ENCODE results near the gene ZNF316. TPM values are rescaled to one million over a fixed set of nuclear protein-coding genes. Genes with fewer than 3 reads are reported as not detected.

The ZNF316 gene
- total RNA-seq, 1 donor from 2014 or later: 59.7 TPM

DNA sequence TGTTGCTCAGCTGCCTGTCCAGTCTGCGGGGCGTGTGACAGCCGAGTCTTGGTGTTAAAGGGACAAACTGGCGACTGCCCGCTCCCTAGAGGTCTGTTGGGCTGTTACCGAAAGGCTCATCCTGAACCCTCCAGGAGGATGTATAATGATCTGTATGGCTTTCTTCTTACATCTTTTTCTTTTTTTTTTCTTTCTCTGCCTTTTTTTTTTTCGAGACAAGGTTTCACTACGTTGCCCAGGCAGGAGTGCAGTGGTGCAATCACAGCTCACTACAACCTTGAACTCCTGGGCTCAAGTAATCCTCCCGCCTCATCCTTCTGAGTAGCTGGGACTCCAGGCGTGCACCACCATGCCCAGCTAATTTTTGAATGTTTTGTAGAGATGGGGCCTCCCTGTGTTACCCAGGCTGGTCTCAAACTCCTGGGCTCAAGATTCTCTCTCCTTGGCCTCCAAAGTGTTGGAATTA is 46.4 kb upstream of the ZNF316 start:
- Mint-ChIP-seq H3K36me3 (ENCODE audit: insufficient read depth) (peaks cover 31% of the 10 kb centered on the region), H3K4me1 (ENCODE audit: low read depth) (peaks cover 5% of the 10 kb centered on the region), H3K9me3 (ENCODE audit: low read depth) (no peaks in the 10 kb centered on the region), H3K4me3 (ENCODE audit: low read depth) (peak overlapping the region; percentile 88), H3K27ac (peak overlapping the region; percentile 91), H3K27me3 (no peaks in the 10 kb centered on the region)
- TF ChIP-seq, protein P1, sequence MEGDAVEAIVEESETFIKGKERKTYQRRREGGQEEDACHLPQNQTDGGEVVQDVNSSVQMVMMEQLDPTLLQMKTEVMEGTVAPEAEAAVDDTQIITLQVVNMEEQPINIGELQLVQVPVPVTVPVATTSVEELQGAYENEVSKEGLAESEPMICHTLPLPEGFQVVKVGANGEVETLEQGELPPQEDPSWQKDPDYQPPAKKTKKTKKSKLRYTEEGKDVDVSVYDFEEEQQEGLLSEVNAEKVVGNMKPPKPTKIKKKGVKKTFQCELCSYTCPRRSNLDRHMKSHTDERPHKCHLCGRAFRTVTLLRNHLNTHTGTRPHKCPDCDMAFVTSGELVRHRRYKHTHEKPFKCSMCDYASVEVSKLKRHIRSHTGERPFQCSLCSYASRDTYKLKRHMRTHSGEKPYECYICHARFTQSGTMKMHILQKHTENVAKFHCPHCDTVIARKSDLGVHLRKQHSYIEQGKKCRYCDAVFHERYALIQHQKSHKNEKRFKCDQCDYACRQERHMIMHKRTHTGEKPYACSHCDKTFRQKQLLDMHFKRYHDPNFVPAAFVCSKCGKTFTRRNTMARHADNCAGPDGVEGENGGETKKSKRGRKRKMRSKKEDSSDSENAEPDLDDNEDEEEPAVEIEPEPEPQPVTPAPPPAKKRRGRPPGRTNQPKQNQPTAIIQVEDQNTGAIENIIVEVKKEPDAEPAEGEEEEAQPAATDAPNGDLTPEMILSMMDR (IDR thresholded peaks at IDR 0.05; ENCODE audit: unreplicated experiment): no peak
- no peak for DNase-seq (ENCODE audit: low spot score, unreplicated experiment)

DNA sequence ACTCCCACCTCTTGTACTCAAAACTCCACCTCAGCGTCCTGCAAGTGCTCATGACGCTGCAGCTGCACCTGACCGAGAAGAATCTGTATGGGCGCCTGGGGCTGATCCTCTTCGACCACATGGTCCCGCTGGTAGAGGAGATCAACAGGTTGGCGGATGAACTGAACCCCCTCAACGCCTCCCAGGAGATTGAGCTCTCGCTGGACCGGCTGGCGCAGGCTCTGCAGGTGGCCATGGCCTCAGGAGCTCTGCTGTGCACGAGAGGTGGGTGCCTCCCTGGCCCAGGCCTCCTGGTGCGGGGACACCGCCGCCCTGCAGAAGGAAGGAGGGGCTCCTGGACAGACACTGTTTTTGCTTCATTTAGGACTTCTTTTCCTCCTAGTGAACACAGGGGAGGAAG is 37.0 kb upstream of the ZNF316 start:
- Mint-ChIP-seq H3K9me3 (ENCODE audit: low read depth) (no peaks in the 10 kb centered on the region), H3K4me3 (ENCODE audit: low read depth) (no peak overlapping the region), H3K27me3 (no peaks in the 10 kb centered on the region), H3K4me1 (ENCODE audit: low read depth) (no peaks in the 10 kb centered on the region), H3K27ac (no peak overlapping the region), H3K36me3 (ENCODE audit: insufficient read depth) (peaks cover 24% of the 10 kb centered on the region)
- TF ChIP-seq, protein P1 (IDR thresholded peaks at IDR 0.05; ENCODE audit: unreplicated experiment): no peak
- no peak for DNase-seq (ENCODE audit: low spot score, unreplicated experiment)

DNA sequence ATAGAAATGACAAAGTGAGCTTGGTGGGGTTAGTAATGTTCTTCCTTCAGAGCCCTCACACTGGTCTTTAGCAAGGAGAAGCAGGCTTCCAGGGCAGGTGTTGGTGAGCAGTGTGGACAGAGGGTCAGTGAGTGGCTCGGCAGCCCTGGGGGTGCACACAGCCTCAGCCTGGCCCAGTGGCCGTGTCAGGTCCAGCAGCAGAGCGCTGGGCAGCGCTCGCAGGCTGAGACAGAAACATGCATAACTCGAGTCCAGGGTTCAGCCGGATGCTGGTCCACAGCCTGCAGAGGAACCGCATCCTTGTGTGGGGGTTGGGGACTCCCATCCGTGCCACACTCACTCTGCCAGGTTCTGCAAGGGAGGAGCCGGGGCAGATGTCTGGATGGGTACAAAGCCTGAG is 32.7 kb upstream of the ZNF316 start:
- peak overlapping the region; percentile 62 for H3K27ac Mint-ChIP-seq
- DNase-seq (ENCODE audit: low spot score, unreplicated experiment): no peak
- no peaks in the 10 kb centered on the region for H3K27me3 Mint-ChIP-seq
- peaks cover 16% of the 10 kb centered on the region for H3K36me3 Mint-ChIP-seq (ENCODE audit: insufficient read depth)
- no peaks in the 10 kb centered on the region for H3K4me1 Mint-ChIP-seq (ENCODE audit: low read depth)
- H3K9me3 Mint-ChIP-seq (ENCODE audit: low read depth): no peaks in the 10 kb centered on the region
- no peak overlapping the region for H3K4me3 Mint-ChIP-seq (ENCODE audit: low read depth)
- TF ChIP-seq, protein P1 (IDR thresholded peaks at IDR 0.05; ENCODE audit: unreplicated experiment): no peak

DNA sequence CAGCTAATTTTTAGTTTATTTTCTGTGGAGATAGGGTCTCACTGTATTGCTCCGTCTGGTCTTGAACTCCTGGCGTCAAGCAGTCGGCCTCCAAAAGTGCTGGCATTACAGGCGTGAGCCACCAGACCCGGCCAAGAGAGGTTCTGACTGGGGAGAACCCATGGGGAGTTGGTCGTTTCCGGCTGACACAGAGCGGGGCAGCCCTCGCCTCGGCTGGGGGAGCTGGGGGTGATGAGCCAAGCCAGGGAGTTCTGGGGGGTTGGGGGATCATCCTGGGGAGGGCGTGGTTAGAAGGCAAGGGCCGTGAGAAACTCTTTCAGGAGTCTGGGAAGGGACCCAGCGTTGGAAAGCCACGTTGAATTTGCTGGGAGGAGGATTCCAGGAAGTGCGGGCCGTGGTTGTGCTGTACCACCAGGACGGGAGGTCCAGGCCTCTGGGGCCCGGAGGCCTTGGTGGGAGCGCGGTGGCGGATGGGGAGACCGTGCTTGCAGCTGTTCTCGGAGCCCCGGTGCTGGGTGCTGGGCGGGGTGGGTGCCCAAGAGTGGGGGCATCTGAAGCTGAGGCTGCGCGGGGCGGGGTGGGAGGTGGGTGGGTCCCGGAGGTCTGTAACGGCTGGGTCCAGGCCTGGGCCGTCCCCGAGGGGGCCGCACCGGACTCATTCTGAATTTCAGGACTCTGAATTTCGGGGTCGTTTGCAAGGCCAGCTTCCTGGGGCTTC is 30.1 kb upstream of the ZNF316 start:
- TF ChIP-seq, protein P1 (IDR thresholded peaks at IDR 0.05; ENCODE audit: unreplicated experiment): no peak
- H3K9me3 Mint-ChIP-seq (ENCODE audit: low read depth): no peaks in the 10 kb centered on the region
- peaks cover 13% of the 10 kb centered on the region for H3K36me3 Mint-ChIP-seq (ENCODE audit: insufficient read depth)
- DNase-seq (ENCODE audit: low spot score, unreplicated experiment): no peak
- no peak overlapping the region for H3K27ac Mint-ChIP-seq
- no peaks in the 10 kb centered on the region for H3K27me3 Mint-ChIP-seq
- no peaks in the 10 kb centered on the region for H3K4me1 Mint-ChIP-seq (ENCODE audit: low read depth)
- H3K4me3 Mint-ChIP-seq (ENCODE audit: low read depth): no peak overlapping the region

DNA sequence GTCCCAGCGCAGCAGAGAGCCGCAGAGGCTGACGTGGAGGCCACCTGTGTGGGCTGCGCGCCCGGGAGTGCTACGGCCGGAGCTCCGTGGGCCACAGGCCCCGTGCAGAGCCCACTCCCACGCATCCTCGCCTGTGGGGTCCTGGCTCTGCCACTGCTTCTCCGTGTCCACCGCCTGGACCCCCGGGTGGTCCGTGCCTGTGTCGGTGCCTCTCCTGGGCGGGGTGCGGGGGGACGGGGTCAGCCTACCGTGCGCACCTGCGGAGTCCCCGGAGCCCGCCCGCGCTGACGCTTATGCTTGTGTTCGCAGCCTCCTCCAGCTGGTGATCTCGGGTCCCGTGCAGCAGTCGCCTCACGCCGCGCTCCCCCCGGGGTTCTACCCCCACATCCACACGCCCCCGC is 29.5 kb upstream of the ZNF316 start:
- no peaks in the 10 kb centered on the region for H3K9me3 Mint-ChIP-seq (ENCODE audit: low read depth)
- TF ChIP-seq, protein P1 (IDR thresholded peaks at IDR 0.05; ENCODE audit: unreplicated experiment): no peak
- H3K36me3 Mint-ChIP-seq (ENCODE audit: insufficient read depth): peaks cover 12% of the 10 kb centered on the region
- no peaks in the 10 kb centered on the region for H3K27me3 Mint-ChIP-seq
- no peak overlapping the region for H3K27ac Mint-ChIP-seq
- H3K4me3 Mint-ChIP-seq (ENCODE audit: low read depth): no peak overlapping the region
- no peak for DNase-seq (ENCODE audit: low spot score, unreplicated experiment)
- H3K4me1 Mint-ChIP-seq (ENCODE audit: low read depth): no peaks in the 10 kb centered on the region
